ENCODE measurements around the gene TALDO1.

- TF ChIP-seq, protein P1, sequence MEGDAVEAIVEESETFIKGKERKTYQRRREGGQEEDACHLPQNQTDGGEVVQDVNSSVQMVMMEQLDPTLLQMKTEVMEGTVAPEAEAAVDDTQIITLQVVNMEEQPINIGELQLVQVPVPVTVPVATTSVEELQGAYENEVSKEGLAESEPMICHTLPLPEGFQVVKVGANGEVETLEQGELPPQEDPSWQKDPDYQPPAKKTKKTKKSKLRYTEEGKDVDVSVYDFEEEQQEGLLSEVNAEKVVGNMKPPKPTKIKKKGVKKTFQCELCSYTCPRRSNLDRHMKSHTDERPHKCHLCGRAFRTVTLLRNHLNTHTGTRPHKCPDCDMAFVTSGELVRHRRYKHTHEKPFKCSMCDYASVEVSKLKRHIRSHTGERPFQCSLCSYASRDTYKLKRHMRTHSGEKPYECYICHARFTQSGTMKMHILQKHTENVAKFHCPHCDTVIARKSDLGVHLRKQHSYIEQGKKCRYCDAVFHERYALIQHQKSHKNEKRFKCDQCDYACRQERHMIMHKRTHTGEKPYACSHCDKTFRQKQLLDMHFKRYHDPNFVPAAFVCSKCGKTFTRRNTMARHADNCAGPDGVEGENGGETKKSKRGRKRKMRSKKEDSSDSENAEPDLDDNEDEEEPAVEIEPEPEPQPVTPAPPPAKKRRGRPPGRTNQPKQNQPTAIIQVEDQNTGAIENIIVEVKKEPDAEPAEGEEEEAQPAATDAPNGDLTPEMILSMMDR (conservative IDR thresholded peaks at IDR 0.05): no peak
- TF ChIP-seq EZH2 (IDR thresholded peaks at IDR 0.05; ENCODE audit: low read depth): no peak
Observed at GRCh38 chr11:749731-750130, 2.5 kb downstream of the TALDO1 start.

Measured in PC-9 (cell line).